GM12865 (cell line): Measurements from ENCODE around the gene LRRC25.

Experiments
- DNase-seq: peaks from one replicate; pipeline ENCODE4 v3.0.0; 2010; ENCODE audit warnings: low read depth
- H3K4me3 ChIP-seq: 2 replicates; pipeline ENCODE4 v1.5.1; 2011; ENCODE audit warnings: mild to moderate bottlenecking, low read depth, low read length, control low read depth
- CTCF ChIP-seq: IDR thresholded peaks from 2 replicates; pipeline ENCODE4 v1.5.1; 2011; ENCODE audit warnings: low read length, control low read depth, low read depth, inconsistent platforms; ENCODE audit not compliant: insufficient read depth; ENCODE audit errors: missing control alignments

Gene LRRC25

GRCh38 chr19:18380843-18381242 is 16.6 kb downstream of the LRRC25 start:
- DNase-seq = no peak
- no peak overlapping the region for H3K4me3 ChIP-seq
- no peak for TF ChIP-seq CTCF

- no peak for DNase-seq
- TF ChIP-seq CTCF = no peak
- no peak overlapping the region for H3K4me3 ChIP-seq
Measured at GRCh38 chr19:18379803-18380747, 17.3 kb downstream of the LRRC25 start.

- TF ChIP-seq CTCF = no peak
- no peak overlapping the region for H3K4me3 ChIP-seq
- peak; percentile 49 for DNase-seq
Measured at GRCh38 chr19:18377026-18377425, 20.4 kb downstream of the LRRC25 start.

- no peak for TF ChIP-seq CTCF
- peak; percentile 99 for DNase-seq
- peak overlapping the region; percentile 47 for H3K4me3 ChIP-seq
Measured at GRCh38 chr19:18373892-18374629, 23.4 kb downstream of the LRRC25 start.

- no peak overlapping the region; the same call in 1 of the 2 replicates for H3K4me3 ChIP-seq
- no peak for DNase-seq
- no peak for TF ChIP-seq CTCF
Measured at GRCh38 chr19:18373407-18373891, 24.0 kb downstream of the LRRC25 start.

GRCh38 chr19:18368504-18369222 is 28.8 kb downstream of the LRRC25 start:
- DNase-seq = no peak

More at GRCh38 chr19:18368504-18369222, 28.8 kb downstream of the LRRC25 start:
- no peak overlapping the region for H3K4me3 ChIP-seq
- no peak for TF ChIP-seq CTCF
